NT2/D1 (cell line): Measurements from ENCODE around the gene CTPS1.

Experiments used
- SUZ12 ChIP-seq: IDR thresholded peaks from 2 replicates; pipeline ENCODE4 v1.6.1; 2011; ENCODE audit not compliant: insufficient read length, insufficient read depth; ENCODE audit errors: extremely low read depth
- YY1 ChIP-seq: IDR thresholded peaks from 2 replicates; pipeline ENCODE4 v1.6.1; 2011; ENCODE audit not compliant: insufficient read length, insufficient read depth
- ZNF274 ChIP-seq: IDR thresholded peaks from 2 replicates; pipeline ENCODE4 v1.6.1; 2011; ENCODE audit warnings: mild to moderate bottlenecking, low read depth, low read length

- TF ChIP-seq SUZ12 (no peak), ZNF274 (no peak), YY1 (no peak)
These were observed 43.9 kb downstream of the CTPS1 start for GRCh38 chr1:41023279-41023990.
